HG03135 (cell line): Measurements from ENCODE around the gene GPR55.
"Not testable (repeated sequence)": the region's sequence is repeated elsewhere in the genome, so short reads cannot be mapped to it uniquely, and the experiment has no call there.

Experiments
- ATAC-seq: cut with Tn5 transposase; IDR thresholded peaks from one replicate; pipeline ENCODE4 v1.9.1; 2021; ENCODE audit warnings: mild to moderate bottlenecking, moderate library complexity; ENCODE audit not compliant: unreplicated experiment

The GPR55 gene, protein sequence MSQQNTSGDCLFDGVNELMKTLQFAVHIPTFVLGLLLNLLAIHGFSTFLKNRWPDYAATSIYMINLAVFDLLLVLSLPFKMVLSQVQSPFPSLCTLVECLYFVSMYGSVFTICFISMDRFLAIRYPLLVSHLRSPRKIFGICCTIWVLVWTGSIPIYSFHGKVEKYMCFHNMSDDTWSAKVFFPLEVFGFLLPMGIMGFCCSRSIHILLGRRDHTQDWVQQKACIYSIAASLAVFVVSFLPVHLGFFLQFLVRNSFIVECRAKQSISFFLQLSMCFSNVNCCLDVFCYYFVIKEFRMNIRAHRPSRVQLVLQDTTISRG

DNA sequence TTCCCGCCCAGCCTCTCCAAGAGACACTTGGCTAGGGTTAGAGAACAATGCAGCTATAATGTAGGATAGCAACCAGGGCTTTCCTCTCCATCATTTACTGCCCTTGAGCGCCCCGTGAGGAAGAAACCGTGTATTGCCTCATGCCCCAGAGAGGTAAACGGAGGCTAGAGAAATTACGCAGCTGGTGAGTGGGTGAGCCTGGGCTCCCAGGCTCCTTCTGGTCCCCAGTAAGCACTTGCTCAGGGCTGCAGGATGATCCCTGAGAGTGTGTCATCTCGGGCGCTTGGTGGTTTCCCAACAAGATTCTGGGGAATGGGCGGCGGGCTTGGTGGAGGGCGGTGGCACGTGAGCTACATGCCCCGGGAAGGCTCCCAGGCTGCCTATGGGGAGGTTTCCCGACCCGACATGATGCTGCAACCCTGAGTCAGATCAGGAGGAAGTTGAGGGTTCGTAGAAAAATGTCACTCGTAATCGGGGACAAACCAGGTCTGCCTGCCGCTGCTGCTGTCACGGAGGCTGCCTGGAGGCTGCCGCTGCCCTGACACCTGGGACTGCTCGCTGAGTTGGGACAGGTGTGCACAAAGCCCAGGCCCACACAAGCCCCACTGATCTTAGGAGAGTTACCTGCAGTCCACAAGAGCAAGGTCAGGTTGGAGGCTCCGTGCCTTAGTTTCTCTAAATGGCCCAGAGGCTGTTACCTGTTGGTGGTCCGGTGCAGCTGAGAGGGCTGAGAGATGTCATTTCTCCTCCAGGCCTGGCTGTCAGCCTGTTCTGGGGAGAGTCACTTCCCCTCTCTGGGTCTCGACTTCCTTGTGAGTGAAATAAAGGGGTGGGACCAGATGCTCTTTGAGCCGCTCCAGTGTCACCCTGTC is at the start of gene GPR55:
Gene GPR55, minus strand, starts transcription at position 773 of the 872 bp plus-strand sequence. CDS start 14,280 bp downstream, outside the sequence.
- peak; percentile 32 for ATAC-seq

DNA sequence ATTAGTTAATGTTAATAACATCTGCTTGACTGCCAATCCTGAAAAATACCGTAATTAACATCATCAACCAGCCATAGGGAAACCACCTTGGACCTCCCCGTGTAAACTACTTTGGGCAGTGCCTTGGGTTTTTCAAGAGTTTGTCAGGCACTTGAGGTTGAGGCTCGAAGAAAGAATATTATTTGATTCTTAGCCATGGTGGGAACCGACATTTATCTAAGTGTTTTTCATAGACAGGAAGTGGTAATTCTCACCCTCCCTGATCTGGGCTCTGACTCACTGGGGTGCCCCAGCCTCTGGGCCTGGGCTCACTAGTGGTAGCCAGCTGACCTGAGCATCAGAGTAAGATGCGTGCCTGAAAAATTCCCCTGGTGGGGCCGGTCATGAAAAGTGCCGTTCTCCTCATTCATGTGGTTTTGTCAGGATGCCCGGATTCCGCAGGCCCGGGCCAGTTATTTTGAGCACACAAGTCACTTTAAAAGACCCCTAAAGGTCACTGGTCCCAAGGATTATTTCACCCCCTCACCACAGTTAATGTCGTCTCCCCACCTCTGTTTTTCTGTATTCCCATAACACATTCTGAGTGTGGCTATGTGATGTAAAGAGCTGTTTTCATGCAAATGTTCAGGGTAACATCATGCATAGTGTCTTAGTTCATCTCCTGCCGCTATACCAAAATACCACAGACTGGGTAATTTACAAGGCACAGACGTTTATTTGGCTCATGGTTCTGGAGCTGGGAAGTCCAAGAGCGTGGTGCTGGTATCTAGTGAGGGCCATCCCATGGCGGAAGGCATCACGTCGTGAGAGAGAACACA is 49.3 kb upstream of the GPR55 start:
- peak; percentile 84 for ATAC-seq

DNA sequence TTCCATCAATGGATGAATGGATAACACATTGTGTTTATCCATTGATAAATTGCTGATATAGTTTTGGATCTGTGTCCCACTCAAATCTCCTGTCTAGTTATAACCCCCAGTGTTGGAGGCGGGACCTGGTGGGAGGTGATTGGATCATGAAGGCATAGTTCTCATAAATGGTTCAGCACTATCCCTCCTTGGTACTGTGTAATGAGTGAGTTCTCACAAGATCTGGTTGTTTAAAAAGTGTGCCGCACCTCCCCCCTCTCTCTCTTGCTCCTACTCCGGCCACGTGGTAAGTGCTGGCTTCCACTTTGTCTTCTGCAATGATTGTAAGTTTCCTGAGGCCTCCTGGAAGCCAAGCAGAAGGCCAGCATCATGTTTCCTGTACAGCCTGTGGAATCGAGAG is 47.0 kb upstream of the GPR55 start:
- no peak for ATAC-seq

DNA sequence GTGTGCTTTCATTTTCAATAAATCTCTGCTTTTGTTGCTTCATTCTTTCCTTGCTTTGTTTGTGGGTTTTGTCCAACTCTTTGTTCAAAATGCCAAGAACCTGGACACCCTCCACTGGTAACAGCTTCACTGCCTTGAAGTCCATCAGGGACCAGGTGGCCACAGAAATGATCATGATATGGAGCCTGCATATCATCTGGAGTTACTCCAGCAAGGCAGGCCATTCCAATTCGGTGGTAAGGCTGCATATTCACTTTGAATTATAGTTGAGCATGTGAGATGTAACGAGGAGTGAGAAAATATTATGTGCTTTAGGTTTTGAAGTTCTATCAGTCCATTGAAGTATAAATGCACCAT is 44.6 kb upstream of the GPR55 start:
- ATAC-seq = no peak

DNA sequence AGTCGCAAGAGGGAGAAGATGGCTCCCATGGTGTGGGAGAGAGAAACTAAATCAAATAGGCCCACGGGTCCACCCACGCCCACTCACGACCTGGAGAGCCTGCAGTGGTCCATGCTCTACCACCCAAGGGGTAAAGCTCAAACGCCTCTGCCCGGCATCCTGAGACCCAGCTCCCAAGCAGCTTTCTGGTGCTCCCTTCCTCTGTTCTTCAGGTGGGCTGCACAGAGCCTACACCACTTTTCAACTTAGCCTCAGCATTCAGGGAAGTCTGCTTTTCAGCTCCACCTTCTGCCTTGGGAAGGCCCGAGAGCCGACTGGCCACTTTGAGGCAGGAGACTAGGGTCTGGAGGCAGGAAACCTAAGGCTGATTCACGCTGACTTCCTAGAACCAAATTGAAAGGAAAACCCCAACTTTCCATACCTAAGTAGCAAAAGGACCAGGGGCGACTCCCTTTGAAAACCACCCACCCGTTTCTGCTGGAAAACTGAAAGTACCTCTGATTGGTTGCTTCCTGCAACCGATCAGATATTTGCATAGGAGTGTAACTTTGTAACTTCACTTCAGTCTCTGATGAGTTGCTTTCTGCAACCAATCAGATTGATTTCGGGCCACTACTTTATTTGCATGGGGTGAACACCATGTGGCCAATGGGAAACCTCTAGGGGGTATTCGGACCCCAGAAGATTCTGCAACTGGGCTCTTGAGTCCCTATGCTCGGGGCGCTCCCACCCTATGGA is 44.0 kb upstream of the GPR55 start:
- ATAC-seq = no peak

DNA sequence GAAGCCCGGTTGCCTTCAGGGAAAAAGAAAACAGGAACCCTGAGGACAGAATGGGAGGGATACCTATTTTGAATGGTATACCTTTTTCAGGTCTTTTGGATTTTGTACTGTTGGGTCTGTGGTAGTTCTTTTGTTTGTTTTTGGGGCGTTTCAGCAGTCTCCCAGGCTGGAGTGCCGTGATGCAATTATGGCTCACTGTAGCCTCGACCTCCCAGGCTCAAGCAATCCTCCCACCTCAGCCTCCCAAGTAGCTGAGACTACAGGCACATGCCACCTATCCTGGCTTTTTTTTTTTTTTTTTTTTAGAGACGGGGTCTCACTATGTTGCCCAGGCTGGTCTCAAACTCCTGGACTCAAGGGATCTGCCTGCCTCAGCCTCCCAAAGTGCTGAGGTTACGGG is 43.3 kb upstream of the GPR55 start:
- not testable (repeated sequence) for ATAC-seq

DNA sequence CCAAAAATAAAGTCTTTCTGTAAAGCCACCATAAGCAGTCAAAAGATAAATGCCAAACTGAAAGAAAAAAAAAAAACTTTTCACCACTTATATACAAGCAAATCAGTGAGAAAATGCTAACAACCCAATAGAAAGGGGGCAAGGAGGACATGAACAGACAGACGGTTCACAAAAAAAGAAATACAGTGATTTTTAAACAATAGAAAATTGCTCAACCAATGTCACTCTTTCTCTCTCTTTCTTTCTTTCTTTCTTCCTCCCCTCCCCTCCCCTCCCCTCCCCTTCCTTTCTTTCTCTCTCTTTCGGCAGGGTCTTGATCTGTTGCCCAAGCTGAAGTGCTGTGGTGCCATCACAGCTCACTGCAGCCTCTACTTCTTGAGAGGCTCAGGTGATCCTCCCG is 42.1 kb upstream of the GPR55 start:
- no peak for ATAC-seq

DNA sequence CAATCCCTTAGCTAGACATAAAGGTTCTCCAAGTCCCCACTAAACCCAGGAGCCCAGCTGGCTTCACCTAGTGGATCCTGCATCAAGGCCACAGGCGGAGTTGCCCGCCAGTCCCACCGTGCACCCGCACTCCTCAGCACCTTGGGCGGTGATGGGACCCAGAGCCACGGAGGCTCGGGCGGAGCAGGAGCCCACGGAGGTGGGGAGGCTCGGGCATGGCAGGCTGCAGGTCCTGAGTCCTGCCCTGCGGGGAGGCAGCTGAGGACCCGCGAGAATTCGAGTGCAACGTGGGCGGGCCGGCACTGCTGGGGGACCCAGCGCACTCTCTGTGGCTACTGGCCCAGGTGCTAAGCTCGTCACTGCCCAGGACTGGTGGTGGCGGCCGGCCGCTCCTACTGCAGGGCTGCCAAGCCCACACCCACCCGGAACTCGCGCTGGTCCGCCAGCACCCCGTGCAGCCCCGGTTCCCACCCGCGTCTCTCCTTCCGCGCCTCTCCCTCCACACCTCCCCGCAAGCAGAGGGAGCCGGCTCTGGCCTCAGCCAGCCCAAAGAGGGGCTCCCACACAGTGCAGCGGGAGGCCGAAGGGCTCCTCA is 39.2 kb upstream of the GPR55 start:
- no peak for ATAC-seq

DNA sequence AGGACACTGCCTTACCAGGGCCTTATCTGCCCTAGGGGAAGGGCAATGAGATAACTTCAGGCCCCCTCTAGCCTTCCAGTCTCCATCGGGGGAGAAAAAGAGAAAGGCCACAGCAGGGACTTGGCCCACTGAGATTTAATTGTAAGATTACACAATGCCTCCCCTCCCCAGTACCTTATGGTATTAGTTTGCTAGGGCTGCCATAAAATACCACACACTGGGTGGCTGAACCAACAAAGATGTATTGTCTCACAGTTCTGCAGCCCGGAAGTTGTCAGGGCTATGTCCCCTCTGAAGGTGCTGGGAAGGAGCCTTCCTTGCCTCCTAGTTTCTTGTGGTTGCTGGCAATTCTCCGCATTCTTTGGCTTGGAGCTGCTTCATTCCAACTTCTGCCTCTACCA is 36.0 kb upstream of the GPR55 start:
- no peak for ATAC-seq

DNA sequence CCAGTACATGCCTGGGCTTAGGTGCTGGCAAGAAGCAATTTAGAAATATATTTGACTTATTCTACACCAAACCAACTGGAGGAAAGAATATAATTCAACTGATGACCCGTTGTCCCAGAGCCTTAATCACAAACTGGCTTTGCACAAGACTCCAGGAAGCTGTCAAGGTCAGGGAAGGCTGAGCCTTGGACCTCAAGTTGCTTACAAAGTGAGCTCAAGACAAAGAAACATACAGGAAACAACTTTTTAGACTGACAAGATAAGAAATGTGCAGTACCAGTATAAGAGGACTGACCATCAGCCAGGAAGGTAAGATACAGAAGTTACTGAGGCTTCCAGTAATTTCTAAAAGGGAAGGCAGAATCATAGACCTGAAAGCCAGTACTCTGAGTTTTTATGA is 35.0 kb upstream of the GPR55 start:
- no peak for ATAC-seq

DNA sequence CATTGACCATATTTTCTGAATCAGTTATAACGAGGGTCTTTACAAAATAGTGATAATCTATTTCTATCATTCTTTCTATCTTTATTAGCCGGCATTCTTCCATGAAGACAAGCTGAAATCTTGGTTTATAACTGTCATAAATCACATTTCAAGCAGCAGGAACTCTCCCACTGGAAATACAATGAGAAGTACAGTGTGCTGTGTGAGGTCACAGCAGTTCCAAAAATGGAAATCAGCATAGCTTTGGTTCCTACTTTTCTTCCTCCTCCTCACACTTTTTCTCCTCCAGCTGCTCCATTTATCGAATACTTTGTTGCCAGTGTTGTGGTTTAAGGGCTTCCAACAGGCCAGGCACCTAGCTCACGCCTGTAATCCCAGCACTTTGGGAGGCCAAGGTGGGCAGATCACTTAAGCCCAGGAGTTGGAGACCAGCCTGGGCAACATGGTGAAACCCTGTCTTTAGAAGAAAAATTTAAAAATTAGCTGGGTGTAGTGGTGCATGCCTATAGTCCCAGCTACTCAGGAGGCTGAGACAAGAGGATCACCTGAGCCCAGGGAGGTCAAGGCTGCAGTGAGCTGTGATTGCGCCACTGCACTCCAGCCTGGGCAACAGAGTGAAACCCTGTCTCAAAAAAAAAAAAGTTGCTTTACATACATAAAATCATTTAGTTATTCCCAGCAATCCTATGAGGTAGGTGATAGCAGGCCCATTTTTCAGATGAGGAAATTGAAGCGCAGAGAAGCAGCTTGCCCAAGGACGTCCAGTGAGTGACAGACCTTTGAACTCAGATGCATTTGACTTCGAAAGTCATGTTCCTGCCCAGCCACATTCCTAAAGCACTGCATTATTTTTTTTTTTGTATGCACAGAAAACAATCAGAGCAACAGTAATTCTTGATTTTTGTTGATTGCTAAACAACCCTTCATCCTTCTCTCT is 34.0 kb upstream of the GPR55 start:
- no peak for ATAC-seq

DNA sequence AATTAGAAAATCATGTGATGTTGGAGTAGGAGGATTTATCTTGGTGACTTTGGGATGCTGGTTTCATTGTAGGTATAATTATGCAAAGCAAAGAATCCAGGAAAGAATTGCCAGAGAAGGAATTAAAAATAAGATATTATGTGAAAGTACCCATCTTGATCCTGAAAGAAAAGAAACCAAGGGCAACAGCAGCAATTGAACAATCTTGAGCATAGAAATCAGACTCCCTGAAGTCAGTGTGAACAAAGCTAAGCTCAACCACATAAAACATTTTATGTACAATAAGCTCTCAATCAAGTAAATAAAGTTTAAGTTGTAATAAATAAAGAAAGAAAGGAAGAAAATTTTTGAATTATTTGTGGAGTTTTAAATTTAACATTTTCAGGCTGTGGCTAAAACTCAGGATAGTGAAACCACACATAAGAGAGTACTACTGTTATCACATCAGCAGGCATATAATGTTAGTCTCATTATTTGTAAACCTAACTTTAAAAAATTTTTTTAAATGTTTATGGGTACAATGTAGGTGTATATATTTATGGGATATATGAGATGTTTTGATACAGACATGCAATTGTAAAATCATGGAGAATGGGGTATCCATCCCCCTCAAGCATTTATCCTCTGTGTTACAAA is 32.8 kb upstream of the GPR55 start:
- no peak for ATAC-seq

DNA sequence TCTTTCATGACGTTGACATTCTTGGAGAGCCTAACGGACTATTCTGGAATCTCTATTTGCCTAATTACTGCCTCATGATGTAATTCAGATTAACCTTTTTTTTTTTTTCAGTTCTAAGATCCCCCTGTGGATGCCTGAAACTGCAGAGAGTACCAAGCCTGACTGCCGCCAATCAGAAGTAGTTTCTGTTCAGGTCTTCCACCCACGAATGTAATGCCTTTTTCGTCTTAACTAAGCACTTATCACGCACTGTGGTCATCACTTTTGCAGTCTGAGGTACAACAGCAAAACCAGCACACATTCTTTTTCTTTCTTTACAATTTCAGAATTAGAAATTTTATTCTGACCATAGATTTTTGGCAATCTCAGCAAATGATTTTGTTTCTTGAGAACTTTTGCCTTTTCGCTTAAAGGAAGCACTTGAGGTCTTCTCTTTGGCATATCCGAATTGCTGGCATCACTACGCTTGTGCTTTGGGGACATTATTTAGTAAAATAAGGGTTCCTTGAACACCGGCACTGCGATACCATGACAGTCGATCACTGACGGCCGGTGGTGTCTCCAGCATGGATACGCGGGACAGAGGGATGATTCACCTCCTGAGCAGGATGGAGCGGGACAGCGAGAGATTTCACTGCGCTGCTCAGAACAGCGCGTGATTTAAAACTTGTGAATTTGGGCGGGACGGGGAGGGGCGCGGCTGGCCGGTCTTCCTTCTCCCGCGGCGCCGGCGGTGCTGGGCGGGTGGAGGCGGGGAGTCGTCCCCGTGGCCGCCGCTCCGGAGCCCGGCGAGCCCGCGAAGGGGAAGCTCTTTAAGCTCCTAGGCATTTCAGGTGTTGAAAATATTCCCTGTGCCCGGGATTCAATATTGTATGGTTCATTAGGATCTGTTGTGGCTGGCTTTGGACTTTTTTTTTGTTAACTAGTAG is 32.0 kb upstream of the GPR55 start:
- peak; percentile 65 for ATAC-seq

DNA sequence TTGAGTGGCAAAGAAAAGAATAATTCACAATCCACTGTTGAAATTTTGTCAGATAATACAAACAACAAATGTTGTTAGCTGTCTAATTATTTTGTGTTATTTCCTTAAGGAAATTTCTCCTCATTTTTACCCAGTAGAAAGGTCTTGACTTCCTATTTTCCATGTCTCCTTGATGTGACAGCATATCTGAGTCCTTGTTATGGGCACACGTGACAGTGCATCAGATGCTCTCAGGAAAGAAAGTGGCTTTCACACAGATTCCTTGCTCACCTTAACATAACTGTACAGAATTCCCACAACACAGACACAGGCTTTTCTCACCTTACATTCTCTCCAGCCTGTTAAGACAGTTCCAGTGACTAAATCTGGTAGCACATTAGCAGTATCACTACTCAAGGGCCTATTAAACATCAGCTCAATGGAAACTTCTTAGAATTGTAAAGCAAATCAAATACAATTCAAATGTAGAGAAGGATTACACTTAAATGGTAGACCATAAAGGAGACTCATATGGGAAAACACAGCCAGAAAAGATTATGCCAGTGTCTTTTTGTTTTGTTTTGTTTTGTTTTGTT is 30.2 kb upstream of the GPR55 start:
- no peak for ATAC-seq

DNA sequence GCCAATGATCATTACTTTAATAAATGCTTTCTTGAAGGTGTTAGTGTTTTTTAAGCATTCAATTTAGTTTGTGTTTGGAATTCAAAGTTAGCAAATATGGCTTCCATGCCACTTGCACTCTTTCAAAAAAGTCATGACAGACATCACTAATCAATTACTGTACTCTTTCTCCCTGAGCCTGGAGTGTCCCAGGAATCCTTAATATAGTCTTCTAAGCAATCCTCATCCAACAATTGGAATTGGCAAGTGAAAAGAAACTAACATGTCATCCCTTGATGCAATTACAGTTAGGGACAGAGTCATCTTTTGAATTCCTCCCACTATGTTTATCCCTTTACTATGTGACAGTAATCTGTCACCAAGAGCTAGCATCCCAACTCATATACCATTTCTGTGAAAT is 29.7 kb upstream of the GPR55 start:
- no peak for ATAC-seq

DNA sequence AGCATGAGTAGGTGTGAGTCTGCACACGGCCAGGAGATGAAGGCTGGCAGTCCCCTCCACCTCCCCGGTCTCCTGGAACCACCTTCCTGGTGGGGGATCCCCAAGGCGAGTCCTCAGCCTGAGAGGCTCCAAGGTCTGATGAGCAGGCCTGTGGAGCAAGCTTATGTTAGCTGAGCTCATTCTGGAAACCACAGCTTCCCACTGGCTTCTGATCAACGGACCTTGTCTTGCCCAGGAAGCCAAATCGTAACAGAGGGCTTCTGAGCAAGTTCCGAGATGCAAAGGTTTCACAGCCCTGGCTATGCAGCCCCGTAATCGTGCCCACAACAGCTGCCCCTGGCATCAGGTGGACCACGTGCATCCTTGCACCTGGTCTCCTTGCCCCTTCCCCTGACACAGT is 28.8 kb upstream of the GPR55 start:
- ATAC-seq = no peak

DNA sequence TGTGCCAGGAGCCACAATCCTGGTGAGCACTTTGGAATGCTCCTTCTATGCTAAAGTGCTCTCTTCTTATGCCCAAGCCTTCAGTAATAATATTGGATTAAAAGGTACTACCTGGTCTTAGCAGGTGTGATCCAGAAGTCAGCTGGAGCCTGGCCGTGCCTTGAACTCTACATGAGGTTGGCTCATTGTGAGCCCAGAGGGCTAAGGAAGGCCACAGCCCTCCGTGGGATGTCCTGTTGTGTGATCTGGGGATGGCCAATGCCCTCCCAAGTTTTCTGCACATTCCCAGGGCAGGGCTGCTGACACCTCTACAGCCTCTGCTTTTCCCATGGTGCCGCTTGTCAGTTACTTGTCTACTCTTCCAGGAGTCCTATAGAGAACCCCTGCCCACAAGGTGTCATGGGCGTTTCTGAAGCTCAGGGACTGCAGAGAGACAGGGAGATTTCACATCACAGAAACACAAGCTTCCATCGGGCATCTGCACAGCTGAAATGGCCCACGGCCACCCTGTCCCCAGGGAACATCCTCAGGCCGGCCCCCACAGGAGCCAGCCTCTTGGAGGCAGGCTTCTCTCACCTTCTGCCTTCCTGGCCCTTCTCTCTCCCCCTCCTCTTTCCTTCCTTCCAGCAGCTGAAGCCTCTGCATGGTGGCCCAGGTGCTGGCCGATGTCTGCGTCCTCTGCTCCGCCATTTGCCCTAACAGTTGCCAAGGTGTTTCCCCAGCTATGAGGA is 27.3 kb upstream of the GPR55 start:
- ATAC-seq = no peak
